Measurements from ENCODE around the gene SLC6A2.
"Not testable (repeated sequence)": the region's sequence is repeated elsewhere in the genome, so short reads cannot be mapped to it uniquely, and the experiment has no call there.

Gene SLC6A2

DNA sequence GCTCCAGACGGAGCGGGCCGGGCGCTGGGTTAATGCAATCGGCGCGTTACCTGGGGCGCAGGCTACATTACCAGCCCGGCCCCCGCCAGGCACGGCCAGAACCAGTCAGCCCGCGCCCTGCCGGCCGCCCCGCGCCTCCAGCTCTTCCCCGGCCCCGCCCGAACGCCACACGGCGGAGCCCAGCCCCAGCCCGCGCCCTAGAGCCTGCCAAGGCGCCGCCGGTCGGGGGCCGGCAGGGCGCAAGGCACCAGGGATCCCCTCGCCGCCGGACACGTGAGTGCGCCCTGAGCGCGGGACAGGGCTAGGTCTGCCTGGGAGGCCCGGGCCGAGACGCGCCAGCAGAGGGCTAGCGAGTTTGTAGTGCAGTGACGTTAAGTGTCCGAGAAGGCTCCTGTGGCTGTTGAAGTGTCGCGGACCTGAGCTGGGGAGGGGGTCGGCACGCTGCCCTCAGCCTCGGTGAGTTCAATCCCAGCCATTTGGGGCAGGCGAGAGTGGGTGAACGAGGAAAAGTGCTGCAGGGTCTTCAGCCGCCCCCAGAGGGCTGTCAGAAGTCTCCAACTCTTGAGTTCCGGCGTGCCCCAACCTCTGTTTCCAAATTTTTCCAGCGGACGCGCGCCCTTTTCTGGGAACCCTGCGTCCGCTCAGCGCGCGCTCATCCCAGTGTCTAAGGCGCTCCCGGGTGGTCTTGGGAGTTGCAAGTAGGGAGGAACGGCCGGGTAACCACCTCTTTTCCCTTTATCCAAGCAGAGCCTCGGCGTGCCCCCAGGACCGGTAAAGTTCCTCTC lies at the start of gene SLC6A2:
SLC6A2 (plus strand) TSS at position 92 of the 785 bp plus-strand sequence. CDS start 707 bp downstream, outside the sequence.
- DNase-seq (ENCODE audit: low read depth in 2 of 2): peak in 1 of 2 donors; percentile 12
- H3K4me3 ChIP-seq (replicated peaks in 1 of 2; ENCODE audit: low read depth in 2 of 2, low read length in 2 of 2): no peak within 1 kb of the TSS

DNA sequence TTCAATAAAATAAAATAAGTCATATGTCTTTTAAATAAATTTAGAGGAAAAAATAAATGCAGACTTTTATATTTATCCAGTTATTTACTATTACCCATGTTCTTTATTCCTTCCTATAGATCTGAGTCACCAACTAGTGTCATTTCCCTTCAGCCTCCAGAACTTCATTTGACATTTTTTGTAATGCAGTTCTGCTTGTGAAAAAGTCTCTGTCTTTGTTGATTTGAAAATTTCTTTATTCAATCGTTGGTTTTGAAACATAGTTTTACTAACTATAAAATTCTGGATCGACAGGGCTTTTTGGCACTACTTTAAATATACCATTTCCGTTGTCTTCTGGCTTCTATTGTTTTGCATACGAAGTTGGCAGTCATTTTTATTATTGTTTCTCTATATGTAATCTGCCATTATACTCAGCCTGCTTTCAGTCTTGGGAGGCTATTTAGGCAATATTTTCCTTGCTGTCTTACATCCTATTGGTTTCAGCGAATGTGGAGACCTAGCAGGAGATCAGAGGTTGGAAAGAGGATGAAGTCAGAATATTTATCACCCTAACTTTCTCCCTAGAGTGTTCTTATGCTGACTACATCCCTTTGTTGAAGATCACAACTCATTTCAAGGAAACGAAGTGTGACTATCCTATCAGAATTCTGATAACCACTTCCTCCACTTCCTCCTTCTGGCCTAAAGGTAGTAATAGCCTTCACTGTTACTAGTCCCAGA lies 42.0 kb upstream of the SLC6A2 start:
- TF ChIP-seq, protein P1, sequence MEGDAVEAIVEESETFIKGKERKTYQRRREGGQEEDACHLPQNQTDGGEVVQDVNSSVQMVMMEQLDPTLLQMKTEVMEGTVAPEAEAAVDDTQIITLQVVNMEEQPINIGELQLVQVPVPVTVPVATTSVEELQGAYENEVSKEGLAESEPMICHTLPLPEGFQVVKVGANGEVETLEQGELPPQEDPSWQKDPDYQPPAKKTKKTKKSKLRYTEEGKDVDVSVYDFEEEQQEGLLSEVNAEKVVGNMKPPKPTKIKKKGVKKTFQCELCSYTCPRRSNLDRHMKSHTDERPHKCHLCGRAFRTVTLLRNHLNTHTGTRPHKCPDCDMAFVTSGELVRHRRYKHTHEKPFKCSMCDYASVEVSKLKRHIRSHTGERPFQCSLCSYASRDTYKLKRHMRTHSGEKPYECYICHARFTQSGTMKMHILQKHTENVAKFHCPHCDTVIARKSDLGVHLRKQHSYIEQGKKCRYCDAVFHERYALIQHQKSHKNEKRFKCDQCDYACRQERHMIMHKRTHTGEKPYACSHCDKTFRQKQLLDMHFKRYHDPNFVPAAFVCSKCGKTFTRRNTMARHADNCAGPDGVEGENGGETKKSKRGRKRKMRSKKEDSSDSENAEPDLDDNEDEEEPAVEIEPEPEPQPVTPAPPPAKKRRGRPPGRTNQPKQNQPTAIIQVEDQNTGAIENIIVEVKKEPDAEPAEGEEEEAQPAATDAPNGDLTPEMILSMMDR (IDR thresholded peaks at IDR 0.05; ENCODE audit: low read depth, low read length): no peak
- DNase-seq (ENCODE audit: low read depth in 2 of 2): peak; percentile 5 to 16
- H3K4me3 ChIP-seq (replicated peaks in 1 of 2; ENCODE audit: low read depth in 2 of 2, low read length in 2 of 2): no peak overlapping the region

More for the DNA sequence above, at the start of gene SLC6A2:
- TF ChIP-seq, protein P1 (IDR thresholded peaks at IDR 0.05; ENCODE audit: low read depth, low read length): no peak

DNA sequence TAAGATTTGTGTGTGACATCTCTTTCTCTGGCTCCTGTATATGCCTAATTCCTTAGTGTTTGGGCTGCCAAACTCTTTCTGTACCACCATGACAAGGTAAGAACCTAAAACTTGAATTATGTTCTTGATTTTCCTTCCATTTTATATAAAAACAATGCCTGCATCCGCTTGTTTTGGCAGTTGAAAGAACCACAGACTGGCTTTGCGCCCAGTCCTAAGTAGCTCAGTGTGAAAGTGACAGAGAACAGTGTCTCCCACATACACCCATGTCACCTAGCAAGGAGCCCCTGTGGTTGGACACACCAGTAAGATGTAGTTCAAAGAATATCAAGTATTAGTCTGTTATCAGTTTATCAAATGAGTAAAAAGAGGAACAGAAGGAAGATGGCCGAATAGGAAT lies 40.7 kb upstream of the SLC6A2 start:
- no peak for DNase-seq (ENCODE audit: low read depth in 2 of 2)
- no peak overlapping the region for H3K4me3 ChIP-seq (replicated peaks in 1 of 2; ENCODE audit: low read depth in 2 of 2, low read length in 2 of 2)
- TF ChIP-seq, protein P1 (IDR thresholded peaks at IDR 0.05; ENCODE audit: low read depth, low read length): no peak

DNA sequence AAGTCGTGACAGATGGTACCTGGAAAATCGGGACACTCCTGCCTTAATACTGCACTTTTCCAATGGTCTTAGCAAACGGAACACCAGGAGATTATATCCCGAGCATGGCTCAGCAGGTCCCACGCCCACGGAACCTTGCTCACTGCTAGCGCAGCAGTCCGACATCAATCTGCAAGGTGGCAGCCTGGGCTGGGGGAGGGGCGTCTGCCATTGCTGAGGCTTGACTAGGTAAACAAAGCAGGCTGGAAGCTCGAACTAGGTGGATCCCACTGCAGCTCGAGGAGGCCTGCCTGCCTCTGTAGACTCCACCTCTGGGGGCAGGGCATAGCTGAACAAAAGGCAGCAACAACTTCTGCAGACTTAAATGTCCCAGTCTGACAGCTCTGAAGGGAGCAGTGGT lies 40.1 kb upstream of the SLC6A2 start:
- DNase-seq (ENCODE audit: low read depth in 2 of 2); H3K4me3 ChIP-seq (replicated peaks in 1 of 2; ENCODE audit: low read depth in 2 of 2, low read length in 2 of 2): not testable (repeated sequence)

DNA sequence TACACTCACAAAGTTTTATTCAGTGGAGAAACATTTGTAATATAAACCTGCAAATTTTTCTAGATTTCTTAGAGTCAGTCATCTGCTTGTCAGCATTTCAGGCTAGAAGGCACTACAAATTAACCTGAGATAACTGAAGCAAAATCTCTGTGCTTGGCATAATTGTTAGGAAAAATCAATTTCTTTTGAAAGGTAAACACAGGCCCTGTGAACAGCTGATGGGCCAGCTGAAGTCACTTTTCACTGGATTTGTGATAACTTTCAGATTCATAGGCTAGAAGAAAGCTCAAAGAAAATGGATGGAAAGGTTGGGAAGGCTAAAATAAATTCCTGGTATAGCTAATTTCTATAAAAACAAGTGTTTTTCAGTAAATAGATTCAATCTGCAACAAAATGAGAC lies 34.0 kb upstream of the SLC6A2 start:
- H3K4me3 ChIP-seq (replicated peaks in 1 of 2; ENCODE audit: low read depth in 2 of 2, low read length in 2 of 2): no peak overlapping the region
- TF ChIP-seq, protein P1 (IDR thresholded peaks at IDR 0.05; ENCODE audit: low read depth, low read length): no peak
- DNase-seq (ENCODE audit: low read depth in 2 of 2): no peak

DNA sequence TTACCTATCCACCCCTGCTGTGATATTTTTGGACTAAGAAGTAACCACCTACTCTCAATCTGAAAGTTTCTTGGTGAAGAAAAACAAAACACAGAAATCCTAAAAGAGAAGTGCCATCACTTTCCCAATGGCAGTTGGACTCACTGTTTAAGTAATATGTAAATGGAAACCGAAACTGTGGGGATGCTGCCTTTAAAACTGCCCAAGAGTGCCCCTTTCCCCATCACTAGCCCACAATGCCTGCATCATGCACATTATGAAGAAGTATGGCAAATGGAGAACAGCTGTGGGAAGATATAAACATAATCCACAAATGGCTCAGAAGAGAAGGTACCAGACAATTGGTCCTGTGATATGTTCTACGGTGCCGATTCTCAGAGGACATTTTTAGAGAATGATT lies 33.5 kb upstream of the SLC6A2 start:
- TF ChIP-seq, protein P1 (IDR thresholded peaks at IDR 0.05; ENCODE audit: low read depth, low read length): no peak
- no peak for DNase-seq (ENCODE audit: low read depth in 2 of 2)
- H3K4me3 ChIP-seq (replicated peaks in 1 of 2; ENCODE audit: low read depth in 2 of 2, low read length in 2 of 2): no peak overlapping the region

DNA sequence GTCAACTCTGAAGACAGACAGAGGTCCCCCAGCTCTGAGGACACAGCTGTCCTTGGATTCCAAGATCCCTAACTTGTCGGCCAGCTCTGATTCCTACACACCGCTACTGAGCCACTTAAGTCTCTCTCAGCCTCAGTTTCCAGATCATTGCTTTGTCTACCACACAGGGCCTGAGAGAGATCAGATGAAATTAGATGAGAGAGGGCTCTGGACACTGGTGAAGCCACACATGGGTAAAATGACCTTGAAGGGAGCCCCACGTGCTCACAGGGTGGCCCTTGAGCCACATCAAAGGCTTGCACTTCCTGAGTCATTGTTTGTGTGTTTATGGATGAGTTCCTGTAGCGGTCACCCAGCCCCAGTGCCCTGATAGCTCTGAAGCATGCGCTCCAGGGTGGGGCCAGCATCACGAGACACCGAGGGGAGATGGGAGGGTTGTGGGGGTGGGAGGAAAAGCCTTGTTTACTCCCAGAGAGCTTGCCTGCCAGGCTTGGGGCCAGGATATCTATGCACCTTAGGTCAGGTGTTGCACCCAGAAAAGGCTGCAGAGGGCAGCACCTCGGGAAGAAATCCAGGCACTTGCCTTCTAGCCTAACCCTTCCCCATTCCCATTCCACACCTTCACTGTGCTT lies 32.7 kb upstream of the SLC6A2 start:
- peak in 1 of 2 donors; percentile 5 for DNase-seq (ENCODE audit: low read depth in 2 of 2)
- TF ChIP-seq, protein P1 (IDR thresholded peaks at IDR 0.05; ENCODE audit: low read depth, low read length): no peak
- H3K4me3 ChIP-seq (replicated peaks in 1 of 2; ENCODE audit: low read depth in 2 of 2, low read length in 2 of 2): no peak overlapping the region

All from cardiac fibroblast (primary cell).